MCF 10A (cell line): Measurements from ENCODE around the gene HDAC10. TPM values are rescaled to one million over a fixed set of nuclear protein-coding genes. Genes with fewer than 3 reads are reported as not detected.

ENCODE experiments used
- BruUV-seq: library from RNA; stranded (reverse); fragments of 400-500 nt; replicated peaks from 2 replicates; lab custom pipeline; 2021; lab: Mats Ljungman, UMichigan
- CTCF ChIA-PET: fragments of 300-600 bp; sonication (Branson Sonifier 250); formaldehyde crosslinking; extraction: SDS; loops from one replicate; lab custom pipeline; 2021; ENCODE audit warnings: antibody characterized with exemption, inconsistent platforms; lab: Yijun Ruan, JAX
- POLR2A ChIA-PET: fragments of 300-600, 350-650 bp; sonication (Branson Sonifier 250); formaldehyde crosslinking; extraction: SDS; loops from one replicate; lab custom pipeline; 2020; ENCODE audit warnings: antibody characterized with exemption, inconsistent platforms; lab: Yijun Ruan, JAX
- DNase-seq: peaks from one replicate; pipeline ENCODE4 v3.0.0-alpha.2; 2018; ENCODE audit not compliant: unreplicated experiment
- H3K27ac Mint-ChIP-seq: one replicate; pipeline ENCODE4 v1.8.0; 2022; ENCODE audit warnings: mild to moderate bottlenecking, low read depth, mixed read lengths; ENCODE audit not compliant: unreplicated experiment
- H3K27me3 Mint-ChIP-seq: one replicate; pipeline ENCODE4 v1.8.0; 2022; ENCODE audit warnings: mixed read lengths; ENCODE audit not compliant: insufficient read depth, unreplicated experiment
- H3K36me3 Mint-ChIP-seq: one replicate; pipeline ENCODE4 v1.8.0; 2022; ENCODE audit warnings: mild to moderate bottlenecking, moderate library complexity, mixed read lengths; ENCODE audit not compliant: insufficient read depth, unreplicated experiment
- H3K4me1 Mint-ChIP-seq: one replicate; pipeline ENCODE4 v1.8.0; 2022; ENCODE audit warnings: mixed read lengths; ENCODE audit not compliant: insufficient read depth, unreplicated experiment
- H3K4me3 Mint-ChIP-seq: one replicate; pipeline ENCODE4 v1.8.0; 2022; ENCODE audit warnings: mild to moderate bottlenecking, moderate library complexity, mixed read lengths; ENCODE audit not compliant: unreplicated experiment
- H3K9me3 Mint-ChIP-seq: one replicate; pipeline ENCODE4 v1.8.0; 2022; ENCODE audit warnings: mixed read lengths; ENCODE audit not compliant: unreplicated experiment
- CTCF ChIP-seq: fragments of 200-600 bp; IDR thresholded peaks from one replicate; pipeline ENCODE4 v1.8.0; 2022; ENCODE audit warnings: antibody characterized with exemption, mild to moderate bottlenecking; ENCODE audit not compliant: unreplicated experiment
- intact Hi-C: fragments of 100-400 bp; cut with micrococcal nuclease; formaldehyde crosslinking; loops from 2 replicates; pipeline ENCODE4 v1.14.1; 2022
- total RNA-seq: library from RNA; stranded (reverse); gene quantifications from 2 replicates; pipeline ENCODE4 v1.2.3, GENCODE V29; 2022

HDAC10 gene
- total RNA-seq, 1 experiment from 2014 or later = 27.5 TPM

- DNase-seq = no peak
- Mint-ChIP-seq H3K27ac (no peak overlapping the region), H3K4me3 (peak overlapping the region; percentile 64), H3K36me3 (peaks cover 43% of the 10 kb centered on the region), H3K27me3 (no peaks in the 10 kb centered on the region), H3K4me1 (no peaks in the 10 kb centered on the region), H3K9me3 (no peaks in the 10 kb centered on the region)
- no peak for TF ChIP-seq CTCF
- POLR2A ChIA-PET = interaction anchor here (0.7 to 0.8 kb wide), 2 partner anchors 9 to 13 kb away, joined by 3 to 4 read pairs; no protein-coding TSS in a partner anchor
- intact Hi-C loops = no loop called here
- BruUV-seq = no TSS peak
- CTCF ChIA-PET = interaction anchor here (0.7 to 1.5 kb wide), 2 partner anchors 9 to 53 kb away, joined by 3 to 6 read pairs; no protein-coding TSS in a partner anchor
Observed at GRCh38 chr22:50199829-50200460, 51.1 kb downstream of the HDAC10 start.

- Mint-ChIP-seq H3K4me1 (no peaks in the 10 kb centered on the region), H3K27me3 (no peaks in the 10 kb centered on the region), H3K9me3 (no peaks in the 10 kb centered on the region), H3K27ac (no peak overlapping the region), H3K4me3 (peak overlapping the region; percentile 64), H3K36me3 (peaks cover 38% of the 10 kb centered on the region)
- no peak for DNase-seq
- POLR2A ChIA-PET = interaction anchor here (0.8 kb wide), 1 partner anchor 12 kb away, joined by 4 read pairs; no protein-coding TSS in a partner anchor
- intact Hi-C loops = no loop called here
- CTCF ChIA-PET = interaction anchor here (0.7 to 1.5 kb wide), 3 partner anchors 9 to 52 kb away, joined by 3 to 6 read pairs (median 3); no protein-coding TSS in a partner anchor
- TF ChIP-seq CTCF = no peak
- BruUV-seq = no TSS peak
Observed at GRCh38 chr22:50199251-50199721, 51.8 kb downstream of the HDAC10 start.

GRCh38 chr22:50198624-50199017, 52.4 kb downstream of the HDAC10 start:
- intact Hi-C loops = no loop called here
- H3K27ac Mint-ChIP-seq = no peak overlapping the region
- BruUV-seq = no TSS peak
- no peaks in the 10 kb centered on the region for H3K9me3 Mint-ChIP-seq
- no peaks in the 10 kb centered on the region for H3K27me3 Mint-ChIP-seq
- no peaks in the 10 kb centered on the region for H3K4me1 Mint-ChIP-seq
- no peak for DNase-seq
- CTCF ChIA-PET = interaction anchor here (0.9 to 1.5 kb wide), 2 partner anchors 8 to 25 kb away, joined by 3 to 6 read pairs; no protein-coding TSS in a partner anchor
- no peak overlapping the region for H3K4me3 Mint-ChIP-seq
- peaks cover 39% of the 10 kb centered on the region for H3K36me3 Mint-ChIP-seq
- TF ChIP-seq CTCF = no peak
- POLR2A ChIA-PET = no interaction called here

- intact Hi-C loops = no loop called here
- Mint-ChIP-seq H3K9me3 (no peaks in the 10 kb centered on the region), H3K36me3 (peaks cover 40% of the 10 kb centered on the region), H3K27me3 (no peaks in the 10 kb centered on the region), H3K4me1 (no peaks in the 10 kb centered on the region), H3K4me3 (no peak overlapping the region), H3K27ac (no peak overlapping the region)
- no TSS peak for BruUV-seq
- DNase-seq = no peak
- POLR2A ChIA-PET = no interaction called here
- CTCF ChIA-PET = no interaction called here
- TF ChIP-seq CTCF = no peak
Observed at GRCh38 chr22:50197856-50198623, 53.0 kb downstream of the HDAC10 start.
